ENCODE data around the gene SLC52A1. TPM values are rescaled to one million over a fixed set of nuclear protein-coding genes. Genes with fewer than 3 reads are reported as not detected.

SLC52A1 gene
- total RNA-seq, 1 experiment from 2014 or later: 1.1 TPM

- no peak for TF ChIP-seq PRDM15 (CRISPR knock-in tag; IDR thresholded peaks at IDR 0.05)
- no peak for TF ChIP-seq E2F4 (CRISPR knock-in tag; IDR thresholded peaks at IDR 0.05; ENCODE audit: borderline replicate concordance, low read depth)
- TF ChIP-seq ZNF532 (CRISPR knock-in tag; IDR thresholded peaks at IDR 0.05; ENCODE audit: borderline replicate concordance): no peak
- no peak for TF ChIP-seq GRHL2 (CRISPR knock-in tag; IDR thresholded peaks at IDR 0.05; ENCODE audit: insufficient replicate concordance, severe bottlenecking)
- no peak for TF ChIP-seq FOXP1 (CRISPR knock-in tag; IDR thresholded peaks at IDR 0.05; ENCODE audit: borderline replicate concordance)
These were observed 23.3 kb downstream of the SLC52A1 start (continued) for GRCh38 chr17:5011928-5012327.

GRCh38 chr17:5003214-5003867, 31.9 kb downstream of the SLC52A1 start:
- H3K27ac Mint-ChIP-seq: no peak overlapping the region
- no peak for ATAC-seq
- POLR2A ChIA-PET: no interaction called here
- no peak for TF ChIP-seq ZNF232 (CRISPR knock-in tag; IDR thresholded peaks at IDR 0.05)
- no peak for TF ChIP-seq TEAD4 (CRISPR knock-in tag; IDR thresholded peaks at IDR 0.05)
- TF ChIP-seq ERG (CRISPR knock-in tag; IDR thresholded peaks at IDR 0.05): no peak
- TF ChIP-seq ATF6 (CRISPR knock-in tag; IDR thresholded peaks at IDR 0.05): no peak
- TF ChIP-seq ATF2 (CRISPR knock-in tag; IDR thresholded peaks at IDR 0.05; ENCODE audit: borderline replicate concordance, low read depth): no peak
- no peak for TF ChIP-seq ZNF121 (CRISPR knock-in tag; IDR thresholded peaks at IDR 0.05)
- TF ChIP-seq KAT7 (CRISPR knock-in tag; IDR thresholded peaks at IDR 0.05; ENCODE audit: borderline replicate concordance): no peak
- no peak for TF ChIP-seq MXD4 (CRISPR knock-in tag; IDR thresholded peaks at IDR 0.05; ENCODE audit: borderline replicate concordance)
- no peak for TF ChIP-seq AR (CRISPR knock-in tag; IDR thresholded peaks at IDR 0.05)
- no peak for TF ChIP-seq FOXK1 (CRISPR knock-in tag; IDR thresholded peaks at IDR 0.05)
- DNase-seq (ENCODE audit: low spot score): no peak
- CTCF ChIA-PET: no interaction called here
- H3K27me3 Mint-ChIP-seq (ENCODE audit: low read depth): no peaks in the 10 kb centered on the region
- peaks cover 13% of the 10 kb centered on the region for H3K4me1 Mint-ChIP-seq
- H3K9me3 Mint-ChIP-seq: no peaks in the 10 kb centered on the region
- peaks cover 60% of the 10 kb centered on the region for H3K36me3 Mint-ChIP-seq
- H3K4me3 Mint-ChIP-seq: no peak overlapping the region

Measured in WTC11 (cell line).